GM23338 (cell line): ENCODE results near the gene DNAL4.

Experiments
- CREB1 ChIP-seq: fragments of 250-450 bp; sonication (Bioruptor Pico); IDR thresholded peaks from 2 replicates; pipeline ENCODE4 v1.5.0; 2020; ENCODE audit warnings: low read depth, mild to moderate bottlenecking, moderate library complexity
- EZH2 ChIP-seq: fragments of 200-600 bp; sonication (generic); IDR thresholded peaks from one replicate; pipeline ENCODE4 v1.8.0; 2017; ENCODE audit warnings: antibody characterized with exemption, mild to moderate bottlenecking, low read depth; ENCODE audit not compliant: unreplicated experiment
- EZH2phosphoT487 ChIP-seq: fragments of 200-600 bp; sonication (generic); IDR thresholded peaks from one replicate; pipeline ENCODE4 v1.8.1; 2018; ENCODE audit warnings: antibody characterized with exemption; ENCODE audit not compliant: unreplicated experiment
- JUNB ChIP-seq: IDR thresholded peaks from one replicate; pipeline ENCODE4 v1.6.1; 2016; ENCODE audit warnings: antibody characterized with exemption; ENCODE audit not compliant: unreplicated experiment
- POLR2AphosphoS5 ChIP-seq: IDR thresholded peaks from 2 replicates; pipeline ENCODE4 v1.6.1; 2016; ENCODE audit warnings: antibody characterized with exemption, low read depth
- TF ChIP-seq, protein P1 (sequence below), 2 experiments: fragments of 200-600 bp in 1 of 2; sonication (generic) in 1 of 2; conservative IDR thresholded peaks; 2 replicates each; pipeline versions ENCODE4 v1.5.1 to v1.6.1; 2016 to 2017; ENCODE audit warnings: antibody characterized with exemption in 2 of 2, low read depth in 2 of 2, mild to moderate bottlenecking in 2 of 2, moderate library complexity in 1 of 2
- TF ChIP-seq, protein P2 (sequence below): IDR thresholded peaks from one replicate; pipeline ENCODE4 v1.6.1; 2018; ENCODE audit warnings: antibody characterized with exemption; ENCODE audit not compliant: unreplicated experiment
- TF ChIP-seq, protein P3 (sequence below): IDR thresholded peaks from 2 replicates; pipeline ENCODE4 v1.6.1; 2016; ENCODE audit warnings: antibody characterized with exemption

DNA sequence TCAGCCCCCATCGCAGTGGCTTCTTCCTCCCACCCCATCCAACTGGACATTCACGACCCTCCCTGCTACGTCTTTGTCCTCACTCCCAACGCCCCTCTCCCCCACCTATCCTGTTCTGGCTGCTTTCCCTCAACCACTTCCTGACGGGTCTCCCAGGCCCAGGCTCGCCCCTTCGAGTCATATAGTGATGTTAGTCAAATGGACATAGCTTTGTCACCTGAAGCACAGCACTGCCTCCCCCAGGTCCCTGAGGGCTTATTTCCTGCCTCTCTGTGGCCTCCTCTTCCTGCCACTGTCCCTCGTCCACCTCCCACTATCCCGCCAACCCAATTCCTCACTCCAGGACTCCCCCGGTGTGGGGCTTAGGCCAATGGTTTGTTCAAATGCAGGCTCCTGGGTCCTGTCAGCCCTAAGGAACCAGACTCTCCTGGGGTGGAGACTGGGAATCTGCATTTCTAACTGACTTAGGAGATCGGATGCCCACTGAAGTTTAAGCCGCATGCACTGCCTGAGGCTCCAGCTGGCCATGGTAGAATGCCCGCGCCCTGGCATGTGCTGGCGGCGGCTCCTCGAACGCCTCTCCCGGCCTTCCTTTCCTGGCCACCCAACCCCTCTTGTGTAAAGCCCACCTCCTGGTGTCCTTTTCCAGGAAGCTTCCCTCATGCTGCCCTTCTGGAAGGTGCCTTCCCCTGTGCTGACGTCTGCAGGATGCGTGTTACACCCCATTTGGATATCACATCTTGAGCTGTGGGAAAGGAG is 56.5 kb downstream of the DNAL4 start:
- TF ChIP-seq, protein P1, sequence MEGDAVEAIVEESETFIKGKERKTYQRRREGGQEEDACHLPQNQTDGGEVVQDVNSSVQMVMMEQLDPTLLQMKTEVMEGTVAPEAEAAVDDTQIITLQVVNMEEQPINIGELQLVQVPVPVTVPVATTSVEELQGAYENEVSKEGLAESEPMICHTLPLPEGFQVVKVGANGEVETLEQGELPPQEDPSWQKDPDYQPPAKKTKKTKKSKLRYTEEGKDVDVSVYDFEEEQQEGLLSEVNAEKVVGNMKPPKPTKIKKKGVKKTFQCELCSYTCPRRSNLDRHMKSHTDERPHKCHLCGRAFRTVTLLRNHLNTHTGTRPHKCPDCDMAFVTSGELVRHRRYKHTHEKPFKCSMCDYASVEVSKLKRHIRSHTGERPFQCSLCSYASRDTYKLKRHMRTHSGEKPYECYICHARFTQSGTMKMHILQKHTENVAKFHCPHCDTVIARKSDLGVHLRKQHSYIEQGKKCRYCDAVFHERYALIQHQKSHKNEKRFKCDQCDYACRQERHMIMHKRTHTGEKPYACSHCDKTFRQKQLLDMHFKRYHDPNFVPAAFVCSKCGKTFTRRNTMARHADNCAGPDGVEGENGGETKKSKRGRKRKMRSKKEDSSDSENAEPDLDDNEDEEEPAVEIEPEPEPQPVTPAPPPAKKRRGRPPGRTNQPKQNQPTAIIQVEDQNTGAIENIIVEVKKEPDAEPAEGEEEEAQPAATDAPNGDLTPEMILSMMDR (conservative IDR thresholded peaks at IDR 0.05; ENCODE audit: low read depth in 2 of 2), result no peak
- TF ChIP-seq, protein P2, sequence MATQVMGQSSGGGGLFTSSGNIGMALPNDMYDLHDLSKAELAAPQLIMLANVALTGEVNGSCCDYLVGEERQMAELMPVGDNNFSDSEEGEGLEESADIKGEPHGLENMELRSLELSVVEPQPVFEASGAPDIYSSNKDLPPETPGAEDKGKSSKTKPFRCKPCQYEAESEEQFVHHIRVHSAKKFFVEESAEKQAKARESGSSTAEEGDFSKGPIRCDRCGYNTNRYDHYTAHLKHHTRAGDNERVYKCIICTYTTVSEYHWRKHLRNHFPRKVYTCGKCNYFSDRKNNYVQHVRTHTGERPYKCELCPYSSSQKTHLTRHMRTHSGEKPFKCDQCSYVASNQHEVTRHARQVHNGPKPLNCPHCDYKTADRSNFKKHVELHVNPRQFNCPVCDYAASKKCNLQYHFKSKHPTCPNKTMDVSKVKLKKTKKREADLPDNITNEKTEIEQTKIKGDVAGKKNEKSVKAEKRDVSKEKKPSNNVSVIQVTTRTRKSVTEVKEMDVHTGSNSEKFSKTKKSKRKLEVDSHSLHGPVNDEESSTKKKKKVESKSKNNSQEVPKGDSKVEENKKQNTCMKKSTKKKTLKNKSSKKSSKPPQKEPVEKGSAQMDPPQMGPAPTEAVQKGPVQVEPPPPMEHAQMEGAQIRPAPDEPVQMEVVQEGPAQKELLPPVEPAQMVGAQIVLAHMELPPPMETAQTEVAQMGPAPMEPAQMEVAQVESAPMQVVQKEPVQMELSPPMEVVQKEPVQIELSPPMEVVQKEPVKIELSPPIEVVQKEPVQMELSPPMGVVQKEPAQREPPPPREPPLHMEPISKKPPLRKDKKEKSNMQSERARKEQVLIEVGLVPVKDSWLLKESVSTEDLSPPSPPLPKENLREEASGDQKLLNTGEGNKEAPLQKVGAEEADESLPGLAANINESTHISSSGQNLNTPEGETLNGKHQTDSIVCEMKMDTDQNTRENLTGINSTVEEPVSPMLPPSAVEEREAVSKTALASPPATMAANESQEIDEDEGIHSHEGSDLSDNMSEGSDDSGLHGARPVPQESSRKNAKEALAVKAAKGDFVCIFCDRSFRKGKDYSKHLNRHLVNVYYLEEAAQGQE, result no peak
- TF ChIP-seq POLR2AphosphoS5, result no peak
- TF ChIP-seq JUNB, result no peak
- TF ChIP-seq EZH2phosphoT487, result no peak
- TF ChIP-seq EZH2, result no peak
- no peak for TF ChIP-seq CREB1 (CRISPR knock-in tag)
- TF ChIP-seq, protein P3, sequence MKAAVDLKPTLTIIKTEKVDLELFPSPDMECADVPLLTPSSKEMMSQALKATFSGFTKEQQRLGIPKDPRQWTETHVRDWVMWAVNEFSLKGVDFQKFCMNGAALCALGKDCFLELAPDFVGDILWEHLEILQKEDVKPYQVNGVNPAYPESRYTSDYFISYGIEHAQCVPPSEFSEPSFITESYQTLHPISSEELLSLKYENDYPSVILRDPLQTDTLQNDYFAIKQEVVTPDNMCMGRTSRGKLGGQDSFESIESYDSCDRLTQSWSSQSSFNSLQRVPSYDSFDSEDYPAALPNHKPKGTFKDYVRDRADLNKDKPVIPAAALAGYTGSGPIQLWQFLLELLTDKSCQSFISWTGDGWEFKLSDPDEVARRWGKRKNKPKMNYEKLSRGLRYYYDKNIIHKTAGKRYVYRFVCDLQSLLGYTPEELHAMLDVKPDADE, result no peak
